Loucy (cell line): ENCODE measurements around the gene SFMBT2.

ENCODE experiments used
- CTCF ChIP-seq: fragments of 200-600 bp; sonication (generic); conservative IDR thresholded peaks from 2 replicates; pipeline ENCODE4 v1.5.1; 2014; ENCODE audit warnings: mild to moderate bottlenecking, antibody characterized with exemption, low read length
- EZH2phosphoT487 ChIP-seq: fragments of 200-600 bp; IDR thresholded peaks from 2 replicates; pipeline ENCODE4 v1.6.1; 2018; ENCODE audit warnings: antibody characterized with exemption, mild to moderate bottlenecking, moderate library complexity, borderline replicate concordance

- TF ChIP-seq CTCF, result no peak
- TF ChIP-seq EZH2phosphoT487, result no peak
Measured at GRCh38 chr10:7260912-7261311, 149.9 kb downstream of the SFMBT2 start.
